Stomach smooth muscle (tissue), 2 donors: ENCODE data around the gene PAF1.
A peak's percentile ranks its signal among the peaks of the same experiment; 100 is the strongest.

Experiments
- H3K27ac ChIP-seq: one replicate; pipeline ENCODE4 v1.7.0; 2013; ENCODE audit warnings: mild to moderate bottlenecking, low read length, inconsistent platforms
- H3K27me3 ChIP-seq, 2 donors: one replicate each; pipeline ENCODE4 v1.7.0; 2013; ENCODE audit warnings: low read length in 2 of 2; ENCODE audit not compliant: insufficient read depth in 2 of 2, control insufficient read depth in 1 of 2
- H3K36me3 ChIP-seq, 2 donors: one replicate each; pipeline ENCODE4 v1.7.0; 2013; ENCODE audit warnings: low read length in 2 of 2; ENCODE audit not compliant: control insufficient read depth in 2 of 2, insufficient read depth in 2 of 2
- H3K4me1 ChIP-seq: one replicate; pipeline ENCODE4 v1.7.0; 2013; ENCODE audit warnings: low read length; ENCODE audit not compliant: control insufficient read depth, insufficient read depth
- H3K4me3 ChIP-seq, 2 donors: one replicate each; pipeline ENCODE4 v1.7.0; 2013; ENCODE audit warnings: low read length in 2 of 2
- H3K9ac ChIP-seq, 2 donors: one replicate each; pipeline ENCODE4 v1.7.0; 2013; ENCODE audit warnings: low read length in 2 of 2, mild to moderate bottlenecking in 1 of 2
- H3K9me3 ChIP-seq, 2 donors: one replicate each; pipeline ENCODE4 v1.7.0; 2013; ENCODE audit warnings: low read length in 2 of 2; ENCODE audit not compliant: control insufficient read depth in 2 of 2
- donor health status: healthy.
- donor health status: Pancreatic carcinoma.

The PAF1 gene

GRCh38 chr19:39410017-39410830, 19.3 kb upstream of the PAF1 start:
- Histone ChIP-seq H3K36me3 (peaks cover 11 to 20% of the 10 kb centered on the region in 2 donors), H3K4me3 (peak overlapping the region; percentile 50 to 96), H3K9me3 (no peaks in the 10 kb centered on the region), H3K4me1 (peaks cover 51% of the 10 kb centered on the region), H3K27ac (peak overlapping the region; percentile 100), H3K27me3 (no peaks in the 10 kb centered on the region), H3K9ac (peak overlapping the region; percentile 99 to 100)

- Histone ChIP-seq H3K9ac (peak overlapping the region; percentile 99 to 100), H3K9me3 (no peaks in the 10 kb centered on the region), H3K4me1 (peaks cover 46% of the 10 kb centered on the region), H3K27me3 (no peaks in the 10 kb centered on the region), H3K4me3 (peak overlapping the region; percentile 96 to 100), H3K36me3 (peaks cover 11 to 20% of the 10 kb centered on the region in 2 donors), H3K27ac (peak overlapping the region; percentile 100)
Measured at GRCh38 chr19:39409208-39410016, 18.5 kb upstream of the PAF1 start.

GRCh38 chr19:39408392-39409207, 17.7 kb upstream of the PAF1 start:
- peaks cover 42% of the 10 kb centered on the region for H3K4me1 ChIP-seq
- H3K27me3 ChIP-seq = no peaks in the 10 kb centered on the region
- peak overlapping the region; percentile 96 to 100 for H3K4me3 ChIP-seq
- H3K9me3 ChIP-seq = no peaks in the 10 kb centered on the region
- peak overlapping the region; percentile 99 to 100 for H3K9ac ChIP-seq
- H3K36me3 ChIP-seq = peaks cover 11 to 20% of the 10 kb centered on the region in 2 donors
- H3K27ac ChIP-seq = peak overlapping the region; percentile 100

- Histone ChIP-seq H3K36me3 (peaks cover 11 to 20% of the 10 kb centered on the region in 2 donors), H3K27ac (peak overlapping the region; percentile 100), H3K9me3 (no peaks in the 10 kb centered on the region), H3K4me3 (peak overlapping the region; percentile 96 to 100), H3K27me3 (no peaks in the 10 kb centered on the region), H3K4me1 (peaks cover 46% of the 10 kb centered on the region), H3K9ac (peak overlapping the region; percentile 99 to 100)
Measured at GRCh38 chr19:39407660-39408391, 16.9 kb upstream of the PAF1 start.

- peak overlapping the region; percentile 96 to 100 for H3K4me3 ChIP-seq
- peaks cover 11 to 20% of the 10 kb centered on the region in 2 donors for H3K36me3 ChIP-seq
- no peaks in the 10 kb centered on the region for H3K9me3 ChIP-seq
- H3K27me3 ChIP-seq = no peaks in the 10 kb centered on the region
- H3K4me1 ChIP-seq = peaks cover 49% of the 10 kb centered on the region
- H3K9ac ChIP-seq = peak overlapping the region; percentile 99 to 100
- peak overlapping the region; percentile 100 for H3K27ac ChIP-seq
Measured at GRCh38 chr19:39407410-39407659, 16.4 kb upstream of the PAF1 start.

GRCh38 chr19:39406656-39407409, 15.9 kb upstream of the PAF1 start, which contains the start of gene ZFP36:
Gene ZFP36 (plus strand): TSS chr19:39406847. CDS start chr19:39406905, 58 bp downstream.
- Histone ChIP-seq H3K4me1 (peaks cover 54% of the 10 kb centered on the region), H3K27me3 (no peaks in the 10 kb centered on the region)

GRCh38 chr19:39405958-39406655, 15.2 kb upstream of the PAF1 start:
- H3K27me3 ChIP-seq = no peaks in the 10 kb centered on the region
- peak overlapping the region; percentile 100 for H3K27ac ChIP-seq
- peak overlapping the region; percentile 90 to 96 for H3K9ac ChIP-seq
- H3K9me3 ChIP-seq = no peaks in the 10 kb centered on the region
- peaks cover 11 to 20% of the 10 kb centered on the region in 2 donors for H3K36me3 ChIP-seq
- peaks cover 55% of the 10 kb centered on the region for H3K4me1 ChIP-seq
- H3K4me3 ChIP-seq = peak overlapping the region; percentile 66 to 74

More at GRCh38 chr19:39406656-39407409, 15.9 kb upstream of the PAF1 start, which contains the start of gene ZFP36:
- peaks cover 11 to 20% of the 10 kb centered on the region in 2 donors for H3K36me3 ChIP-seq
- peak within 1 kb of the TSS; percentile 96 to 100 for H3K4me3 ChIP-seq
- peak within 1 kb of the TSS; percentile 100 for H3K27ac ChIP-seq
- no peaks in the 10 kb centered on the region for H3K9me3 ChIP-seq
- H3K9ac ChIP-seq = peak within 1 kb of the TSS; percentile 99 to 100

GRCh38 chr19:39405261-39405957, 14.5 kb upstream of the PAF1 start:
- Histone ChIP-seq H3K36me3 (peaks cover 11 to 20% of the 10 kb centered on the region in 2 donors), H3K27ac (peak overlapping the region; percentile 100), H3K9ac (peak overlapping the region; percentile 90 to 96), H3K4me1 (peaks cover 51% of the 10 kb centered on the region), H3K9me3 (no peaks in the 10 kb centered on the region), H3K27me3 (no peaks in the 10 kb centered on the region), H3K4me3 (peak overlapping the region; percentile 25 to 74)
